Caco-2 (cell line): ENCODE results near the gene SPTLC1. TPM values are rescaled to one million over a fixed set of nuclear protein-coding genes. Genes with fewer than 3 reads are reported as not detected.

Experiments used
- BruUV-seq: library from RNA; stranded (reverse); fragments of 400-500 nt; replicated peaks from 2 replicates; lab custom pipeline; 2021; lab: Mats Ljungman, UMichigan
- CTCF ChIA-PET: fragments of 300-600 bp; sonication (Branson Sonifier 250); formaldehyde crosslinking; loops from one replicate; lab custom pipeline; 2022; ENCODE audit warnings: antibody characterized with exemption; lab: Charles Lee
- POLR2A ChIA-PET: fragments of 300-600 bp; sonication (Branson Sonifier 250); formaldehyde crosslinking; loops from one replicate; lab custom pipeline; 2022; ENCODE audit warnings: antibody characterized with exemption; lab: Charles Lee
- DNase-seq, 2 experiments: peaks; one replicate each; pipeline versions ENCODE4 v3.0.0 to v3.0.0-alpha.2; 2020 to 2022
- H3K27me3 ChIP-seq: replicated peaks from 2 replicates; pipeline ENCODE4 v1.6.0; 2011; ENCODE audit warnings: low read length; ENCODE audit not compliant: control insufficient read depth, insufficient read depth
- H3K36me3 ChIP-seq: 2 replicates; pipeline ENCODE4 v1.5.1; 2011; ENCODE audit warnings: low read length; ENCODE audit not compliant: control insufficient read depth, insufficient read depth
- H3K4me1 ChIP-seq: fragments of 250-450 bp; sonication (Bioruptor Pico); 2 replicates; pipeline ENCODE4 v1.5.1; 2020; ENCODE audit warnings: mild to moderate bottlenecking
- H3K4me3 ChIP-seq: 2 replicates; pipeline ENCODE4 v1.5.1; 2011; ENCODE audit warnings: low read depth, mild to moderate bottlenecking, control low read depth, low read length
- H3K9me3 ChIP-seq: fragments of 250-450 bp; sonication (Bioruptor Pico); 2 replicates; pipeline ENCODE4 v1.5.1; 2020; ENCODE audit warnings: mild to moderate bottlenecking, moderate library complexity
- H3K27ac Mint-ChIP-seq: one replicate; pipeline ENCODE4 v1.8.0; 2022; ENCODE audit warnings: mixed read lengths; ENCODE audit not compliant: unreplicated experiment
- H3K27me3 Mint-ChIP-seq: one replicate; pipeline ENCODE4 v1.8.0; 2022; ENCODE audit warnings: mixed read lengths; ENCODE audit not compliant: insufficient read depth, unreplicated experiment
- H3K36me3 Mint-ChIP-seq: one replicate; pipeline ENCODE4 v1.8.0; 2022; ENCODE audit warnings: mild to moderate bottlenecking, mixed read lengths; ENCODE audit not compliant: insufficient read depth, unreplicated experiment
- H3K4me1 Mint-ChIP-seq: one replicate; pipeline ENCODE4 v1.8.0; 2022; ENCODE audit warnings: low read depth, mixed read lengths; ENCODE audit not compliant: unreplicated experiment
- H3K4me3 Mint-ChIP-seq: one replicate; pipeline ENCODE4 v1.8.0; 2022; ENCODE audit warnings: mild to moderate bottlenecking, moderate library complexity, mixed read lengths; ENCODE audit not compliant: unreplicated experiment
- H3K9me3 Mint-ChIP-seq: one replicate; pipeline ENCODE4 v1.8.0; 2022; ENCODE audit warnings: mixed read lengths; ENCODE audit not compliant: unreplicated experiment
- intact Hi-C: fragments of 100-400 bp; cut with micrococcal nuclease; formaldehyde crosslinking; loops from one replicate; pipeline ENCODE4 v1.10.0; 2022; ENCODE audit not compliant: unreplicated experiment
- total RNA-seq: library from RNA; stranded (reverse); gene quantifications from 2 replicates; pipeline ENCODE4 v1.2.3, GENCODE V29; 2022
- TF ChIP-seq, protein P1 (sequence below), 2 experiments: fragments of 200-600 bp in 1 of 2; IDR thresholded peaks; 1 replicate in 1 of 2; 2 replicates in 1 of 2; pipeline versions ENCODE4 v1.5.1 to v1.8.0; 2011 to 2022; ENCODE audit warnings: antibody characterized with exemption in 1 of 2, control low read depth in 1 of 2, inconsistent platforms in 1 of 2, low read depth in 1 of 2, low read length in 1 of 2, mild to moderate bottlenecking in 1 of 2, moderate library complexity in 1 of 2; ENCODE audit not compliant: insufficient read depth in 1 of 2, severe bottlenecking in 1 of 2, unreplicated experiment in 1 of 2

Gene SPTLC1
- total RNA-seq, 1 experiment from 2014 or later: 43.6 TPM

DNA sequence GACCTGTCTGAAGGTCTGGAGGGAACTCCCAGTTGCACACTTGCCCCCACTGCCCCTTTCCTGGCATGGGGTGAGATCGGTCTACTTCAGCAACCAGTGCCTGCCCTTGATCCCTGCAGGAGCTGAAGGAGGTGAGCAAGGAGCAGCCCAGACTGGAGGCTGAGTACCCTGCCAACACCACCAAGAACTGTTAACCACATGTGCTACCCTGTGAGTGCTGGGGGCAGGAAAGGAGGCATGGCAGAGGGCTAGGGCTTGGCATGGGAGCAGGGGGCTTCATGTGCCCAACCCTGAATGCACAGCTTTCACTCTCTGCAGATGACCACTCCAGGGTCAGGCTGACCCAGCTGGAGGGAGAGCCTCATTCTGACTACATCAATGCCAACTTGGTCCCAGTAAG is 17.3 kb upstream of the SPTLC1 start:
- H3K9me3 ChIP-seq: no peaks in the 10 kb centered on the region
- POLR2A ChIA-PET: no interaction called here
- intact Hi-C loops: no loop called here
- Mint-ChIP-seq H3K27me3 (no peaks in the 10 kb centered on the region), H3K4me1 (no peaks in the 10 kb centered on the region), H3K4me3 (no peak overlapping the region), H3K36me3 (peaks cover 4% of the 10 kb centered on the region), H3K9me3 (no peaks in the 10 kb centered on the region), H3K27ac (no peak overlapping the region)
- CTCF ChIA-PET: no interaction called here
- no peaks in the 10 kb centered on the region for H3K4me1 ChIP-seq
- TF ChIP-seq, protein P1, sequence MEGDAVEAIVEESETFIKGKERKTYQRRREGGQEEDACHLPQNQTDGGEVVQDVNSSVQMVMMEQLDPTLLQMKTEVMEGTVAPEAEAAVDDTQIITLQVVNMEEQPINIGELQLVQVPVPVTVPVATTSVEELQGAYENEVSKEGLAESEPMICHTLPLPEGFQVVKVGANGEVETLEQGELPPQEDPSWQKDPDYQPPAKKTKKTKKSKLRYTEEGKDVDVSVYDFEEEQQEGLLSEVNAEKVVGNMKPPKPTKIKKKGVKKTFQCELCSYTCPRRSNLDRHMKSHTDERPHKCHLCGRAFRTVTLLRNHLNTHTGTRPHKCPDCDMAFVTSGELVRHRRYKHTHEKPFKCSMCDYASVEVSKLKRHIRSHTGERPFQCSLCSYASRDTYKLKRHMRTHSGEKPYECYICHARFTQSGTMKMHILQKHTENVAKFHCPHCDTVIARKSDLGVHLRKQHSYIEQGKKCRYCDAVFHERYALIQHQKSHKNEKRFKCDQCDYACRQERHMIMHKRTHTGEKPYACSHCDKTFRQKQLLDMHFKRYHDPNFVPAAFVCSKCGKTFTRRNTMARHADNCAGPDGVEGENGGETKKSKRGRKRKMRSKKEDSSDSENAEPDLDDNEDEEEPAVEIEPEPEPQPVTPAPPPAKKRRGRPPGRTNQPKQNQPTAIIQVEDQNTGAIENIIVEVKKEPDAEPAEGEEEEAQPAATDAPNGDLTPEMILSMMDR (IDR thresholded peaks at IDR 0.05; ENCODE audit: insufficient read depth in 1 of 2, low read depth in 1 of 2, low read length in 1 of 2, severe bottlenecking in 1 of 2, unreplicated experiment in 1 of 2): no peak
- no peaks in the 10 kb centered on the region for H3K27me3 ChIP-seq
- no peak overlapping the region for H3K4me3 ChIP-seq
- DNase-seq: no peak
- BruUV-seq: no TSS peak
- no peaks in the 10 kb centered on the region for H3K36me3 ChIP-seq

GRCh38 chr9:92122800-92123199 is 7.6 kb upstream of the SPTLC1 start:
- no peaks in the 10 kb centered on the region for H3K27me3 Mint-ChIP-seq
- Histone ChIP-seq H3K4me3 (no peak overlapping the region), H3K9me3 (no peaks in the 10 kb centered on the region), H3K36me3 (no peaks in the 10 kb centered on the region), H3K27me3 (no peaks in the 10 kb centered on the region), H3K4me1 (no peaks in the 10 kb centered on the region)
- H3K4me1 Mint-ChIP-seq: no peaks in the 10 kb centered on the region
- no peaks in the 10 kb centered on the region for H3K9me3 Mint-ChIP-seq
- no peak overlapping the region for H3K27ac Mint-ChIP-seq
- no peak overlapping the region for H3K4me3 Mint-ChIP-seq
- TF ChIP-seq, protein P1 (IDR thresholded peaks at IDR 0.05; ENCODE audit: insufficient read depth in 1 of 2, low read depth in 1 of 2, low read length in 1 of 2, severe bottlenecking in 1 of 2, unreplicated experiment in 1 of 2): no peak
- ChIA-PET POLR2A (no interaction called here), CTCF (no interaction called here)
- BruUV-seq: no TSS peak
- DNase-seq: no peak
- H3K36me3 Mint-ChIP-seq: no peaks in the 10 kb centered on the region
- intact Hi-C loops: no loop called here

DNA sequence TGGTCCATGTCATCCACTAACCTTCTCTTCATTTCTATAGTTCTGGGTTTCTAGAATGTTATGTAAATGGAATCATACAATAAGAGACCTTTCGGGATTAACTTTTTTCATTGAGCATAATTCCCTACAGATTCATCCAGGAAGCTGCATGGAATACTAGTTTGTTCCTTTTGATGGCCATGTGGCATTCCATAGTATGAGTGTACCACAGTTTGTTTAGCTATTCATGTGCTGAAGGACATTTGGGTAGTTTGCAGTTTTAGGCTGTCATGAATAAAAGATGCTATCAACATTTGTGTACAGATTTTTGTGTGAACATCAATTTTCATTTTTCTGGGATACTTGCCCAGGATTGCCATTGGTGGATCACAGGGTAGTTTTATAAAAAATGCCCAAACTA is 6.8 kb upstream of the SPTLC1 start:
- H3K9me3 ChIP-seq: no peaks in the 10 kb centered on the region
- BruUV-seq: no TSS peak
- CTCF ChIA-PET: no interaction called here

More for the DNA sequence above, 6.8 kb upstream of the SPTLC1 start:
- Histone ChIP-seq H3K27me3 (no peaks in the 10 kb centered on the region), H3K4me1 (no peaks in the 10 kb centered on the region), H3K36me3 (no peaks in the 10 kb centered on the region), H3K4me3 (no peak overlapping the region)
- Mint-ChIP-seq H3K36me3 (no peaks in the 10 kb centered on the region), H3K27me3 (no peaks in the 10 kb centered on the region), H3K27ac (no peak overlapping the region), H3K4me1 (no peaks in the 10 kb centered on the region), H3K4me3 (no peak overlapping the region), H3K9me3 (no peaks in the 10 kb centered on the region)
- POLR2A ChIA-PET: no interaction called here
- intact Hi-C loops: no loop called here
- no peak for DNase-seq
- TF ChIP-seq, protein P1 (IDR thresholded peaks at IDR 0.05; ENCODE audit: insufficient read depth in 1 of 2, low read depth in 1 of 2, low read length in 1 of 2, severe bottlenecking in 1 of 2, unreplicated experiment in 1 of 2): no peak
